GM10248 (cell line): ENCODE results near the gene FYB2.

ENCODE experiments used
- CTCF ChIA-PET: fragments of 300-600 bp; sonication (Branson Sonifier 250); formaldehyde crosslinking; extraction: SDS; loops from one replicate; lab custom pipeline; 2021; ENCODE audit warnings: antibody characterized with exemption; lab: Yijun Ruan, JAX
- POLR2A ChIA-PET: fragments of 350-650 bp; sonication (Branson Sonifier 250); formaldehyde crosslinking; extraction: SDS; loops from one replicate; lab custom pipeline; 2020; ENCODE audit warnings: antibody characterized with exemption; lab: Yijun Ruan, JAX
- DNase-seq: peaks from one replicate; pipeline ENCODE4 v3.0.0; 2012; ENCODE audit errors: extremely low spot score
- TF ChIP-seq, protein P1 (sequence below): IDR thresholded peaks from 2 replicates; pipeline ENCODE4 v1.5.1; 2012; ENCODE audit warnings: mild to moderate bottlenecking, low read depth; ENCODE audit errors: extremely low read depth, missing control alignments, control extremely low read depth

FYB2 gene

DNA sequence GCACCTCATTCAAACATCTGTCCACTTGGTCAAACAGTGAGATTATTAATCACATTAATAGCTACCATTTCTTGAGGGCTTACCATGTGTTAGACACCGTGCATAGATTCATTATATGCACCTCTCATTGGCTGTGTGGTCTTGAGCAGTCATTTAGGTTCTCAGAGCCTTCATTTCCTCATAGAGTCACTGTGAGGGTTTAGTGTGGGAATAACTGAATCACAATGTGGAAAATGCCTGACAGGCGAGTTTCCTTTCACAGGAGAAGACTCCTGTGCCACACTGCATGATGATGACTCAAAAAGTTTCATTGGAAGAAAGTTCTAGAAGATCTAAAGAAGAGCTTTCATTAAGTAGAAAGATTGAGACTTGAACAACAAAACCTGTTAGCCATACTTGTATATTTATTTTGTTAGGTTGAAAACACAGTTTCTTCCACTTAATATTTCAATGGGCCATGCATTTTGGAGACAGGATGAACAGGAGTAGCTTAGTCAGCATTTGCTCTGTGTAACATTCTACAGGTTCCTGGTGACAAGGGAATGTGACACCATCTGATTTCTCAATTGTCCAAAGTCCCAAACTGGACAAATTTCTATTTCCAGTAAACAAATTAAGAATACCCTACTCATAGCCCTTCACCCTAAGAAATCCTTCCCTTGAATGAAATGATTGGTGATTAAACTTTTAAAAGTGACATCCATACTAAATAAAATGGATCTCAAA lies 45.7 kb downstream of the FYB2 start:
- no peak for DNase-seq
- POLR2A ChIA-PET, result no interaction called here
- CTCF ChIA-PET, result interaction anchor here (1.2 to 4.0 kb wide), 3 partner anchors 16 to 30 kb away, joined by 3 to 11 read pairs (median 4); no protein-coding TSS in a partner anchor
- TF ChIP-seq, protein P1, sequence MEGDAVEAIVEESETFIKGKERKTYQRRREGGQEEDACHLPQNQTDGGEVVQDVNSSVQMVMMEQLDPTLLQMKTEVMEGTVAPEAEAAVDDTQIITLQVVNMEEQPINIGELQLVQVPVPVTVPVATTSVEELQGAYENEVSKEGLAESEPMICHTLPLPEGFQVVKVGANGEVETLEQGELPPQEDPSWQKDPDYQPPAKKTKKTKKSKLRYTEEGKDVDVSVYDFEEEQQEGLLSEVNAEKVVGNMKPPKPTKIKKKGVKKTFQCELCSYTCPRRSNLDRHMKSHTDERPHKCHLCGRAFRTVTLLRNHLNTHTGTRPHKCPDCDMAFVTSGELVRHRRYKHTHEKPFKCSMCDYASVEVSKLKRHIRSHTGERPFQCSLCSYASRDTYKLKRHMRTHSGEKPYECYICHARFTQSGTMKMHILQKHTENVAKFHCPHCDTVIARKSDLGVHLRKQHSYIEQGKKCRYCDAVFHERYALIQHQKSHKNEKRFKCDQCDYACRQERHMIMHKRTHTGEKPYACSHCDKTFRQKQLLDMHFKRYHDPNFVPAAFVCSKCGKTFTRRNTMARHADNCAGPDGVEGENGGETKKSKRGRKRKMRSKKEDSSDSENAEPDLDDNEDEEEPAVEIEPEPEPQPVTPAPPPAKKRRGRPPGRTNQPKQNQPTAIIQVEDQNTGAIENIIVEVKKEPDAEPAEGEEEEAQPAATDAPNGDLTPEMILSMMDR, result no peak

DNA sequence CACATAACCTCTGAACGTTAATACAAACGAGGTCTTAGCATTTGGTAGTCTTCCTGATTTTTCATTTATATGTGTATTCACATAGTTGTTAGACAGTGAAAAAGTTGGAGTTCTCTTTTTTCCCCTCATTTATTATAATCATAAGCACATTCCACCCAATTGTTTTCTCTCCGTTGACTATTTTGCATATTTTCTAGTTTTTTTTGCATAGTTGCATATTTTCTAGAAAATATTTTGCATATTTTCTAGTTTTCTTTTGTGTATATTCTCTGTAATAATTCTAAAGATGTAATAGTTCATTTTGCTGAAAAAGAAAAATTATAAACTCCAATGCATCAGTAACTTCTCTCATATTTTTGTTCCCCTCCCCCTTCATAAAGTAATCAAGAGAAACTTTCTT lies 47.5 kb downstream of the FYB2 start:
- ChIA-PET POLR2A (no interaction called here), CTCF (interaction anchor here (0.9 to 4.0 kb wide), 4 partner anchors 32 to 1605 kb away, joined by 3 to 11 read pairs (median 4); no protein-coding TSS in a partner anchor)
- no peak for DNase-seq
- TF ChIP-seq, protein P1, result no peak

DNA sequence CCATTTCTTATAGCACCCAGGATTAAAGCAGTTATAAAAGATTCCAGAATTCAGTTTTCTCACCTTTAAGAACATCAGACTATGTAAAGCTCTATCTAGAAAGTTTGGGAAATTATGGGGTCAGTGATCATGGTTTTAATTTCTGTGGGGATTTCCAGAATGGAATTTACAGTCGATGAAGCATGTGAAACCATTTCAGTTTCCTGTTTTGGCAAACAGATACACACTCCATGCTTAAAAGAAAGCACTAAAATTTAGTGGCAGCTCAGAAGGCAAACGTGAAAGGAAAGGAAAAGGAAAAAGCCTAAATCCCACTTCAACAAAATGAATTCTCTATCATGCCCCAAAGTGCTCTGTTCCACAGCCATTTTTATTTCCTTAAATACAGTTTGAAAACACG lies 60.4 kb downstream of the FYB2 start:
- TF ChIP-seq, protein P1, result no peak
- ChIA-PET POLR2A (no interaction called here), CTCF (interaction anchor here (0.9 to 1.3 kb wide), 2 partner anchors 31 to 62 kb away, joined by 3 to 8 read pairs; no protein-coding TSS in a partner anchor)
- no peak for DNase-seq

DNA sequence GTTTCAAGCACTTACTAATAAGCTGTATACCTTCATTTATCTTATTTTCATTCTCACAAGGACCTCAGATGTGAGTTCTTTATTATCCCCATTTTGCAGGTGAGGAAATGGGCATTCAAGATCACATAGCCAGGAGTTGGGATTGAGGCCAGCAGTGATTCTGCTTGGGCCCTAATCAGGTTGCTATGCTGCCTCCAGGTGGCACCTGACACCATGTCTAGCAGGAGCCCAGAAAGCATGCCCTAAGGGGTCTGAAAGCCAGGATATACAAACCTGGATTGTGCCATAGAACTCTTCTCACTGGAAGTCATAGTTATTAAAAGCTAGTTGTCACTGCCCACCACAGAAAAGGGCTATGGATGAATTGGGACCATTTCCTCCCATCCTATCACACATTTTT lies 61.1 kb downstream of the FYB2 start:
- ChIA-PET POLR2A (no interaction called here), CTCF (interaction anchor here (0.9 to 1.3 kb wide), 2 partner anchors 32 to 62 kb away, joined by 3 to 8 read pairs; no protein-coding TSS in a partner anchor)
- TF ChIP-seq, protein P1, result no peak
- no peak for DNase-seq

DNA sequence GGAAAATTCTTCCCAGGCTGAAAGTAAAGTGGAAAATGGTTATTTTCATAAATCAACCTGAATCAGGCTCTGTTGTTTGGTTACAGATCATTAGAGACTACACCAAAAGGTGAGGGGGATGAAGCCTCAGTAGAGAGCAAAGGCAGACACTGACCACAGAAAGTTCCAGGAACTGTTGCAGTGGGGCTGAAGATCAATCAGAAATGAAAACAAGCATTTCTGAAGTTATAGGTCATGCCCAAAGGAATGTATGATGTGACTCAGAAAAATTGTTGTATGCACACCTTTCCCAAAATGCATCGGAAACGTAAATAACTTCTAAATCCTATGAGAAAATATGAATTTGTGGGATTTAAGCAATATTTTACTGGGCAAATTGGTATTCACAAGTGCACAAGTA lies 63.3 kb downstream of the FYB2 start:
- CTCF ChIA-PET, result no interaction called here
- no peak for DNase-seq
- TF ChIP-seq, protein P1, result no peak
- POLR2A ChIA-PET, result no interaction called here

DNA sequence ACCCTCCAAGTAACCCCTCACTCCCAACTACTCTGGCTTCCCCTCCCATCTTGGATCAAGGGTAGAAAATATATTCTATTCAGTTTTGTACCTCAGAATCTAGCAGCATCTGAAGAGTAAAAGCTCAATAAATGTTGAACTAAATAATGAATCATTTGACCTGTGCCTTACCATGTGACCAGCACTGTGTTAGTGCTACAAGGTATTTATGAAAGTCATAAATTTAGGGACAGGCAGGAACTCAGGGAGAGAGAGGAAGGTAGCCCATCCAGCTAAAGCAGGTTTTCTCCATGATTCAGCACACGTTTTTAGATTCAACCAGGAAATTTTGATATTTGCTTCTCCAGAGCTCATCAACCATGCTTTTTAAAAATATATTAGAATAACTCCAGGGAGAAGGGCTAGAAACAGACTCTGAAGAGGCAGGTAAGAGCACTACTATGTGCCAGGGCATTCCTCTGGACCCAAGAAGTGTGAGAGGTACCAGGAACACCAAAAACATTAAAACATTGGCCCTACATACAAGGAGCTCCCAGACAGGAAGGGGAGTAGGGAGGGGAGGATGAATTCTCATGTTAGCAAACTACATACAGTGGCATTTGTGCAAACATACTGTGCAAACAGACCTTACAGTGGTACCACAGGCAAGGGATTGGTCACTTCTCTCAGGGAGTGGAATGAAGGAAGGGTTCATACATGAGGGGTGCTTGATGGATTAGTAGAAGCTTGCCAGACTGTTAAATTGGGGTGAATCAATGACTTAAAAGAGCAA lies 64.3 kb downstream of the FYB2 start:
- ChIA-PET CTCF (interaction anchor here (1.1 kb wide), 1 partner anchor 66 kb away, joined by 3 read pairs; no protein-coding TSS in a partner anchor), POLR2A (no interaction called here)
- TF ChIP-seq, protein P1, result no peak
- DNase-seq, result no peak
